Thoracic aorta (tissue), 2 donors: ENCODE measurements around the gene FYCO1. TPM values are rescaled to one million over a fixed set of nuclear protein-coding genes. Genes with fewer than 3 reads are reported as not detected.

ENCODE experiments used
- ATAC-seq: fragments of 150-250 bp; one replicate; pipeline ENCODE4 v1.8.0; 2017; ENCODE audit warnings: low read depth; ENCODE audit not compliant: insufficient number of reproducible peaks, low FRiP score
- DNase-seq: peaks from one replicate; pipeline ENCODE4 v3.0.0-alpha.2; 2020; ENCODE audit warnings: low spot score
- H3K27ac ChIP-seq, 2 donors: fragments of 200-600 bp; sonication (generic); 1 replicate in 1 of 2; 2 replicates in 1 of 2; pipeline ENCODE4 v1.5.1; 2016; ENCODE audit warnings: mild to moderate bottlenecking in 2 of 2, moderate library complexity in 2 of 2
- H3K27me3 ChIP-seq: fragments of 200-600 bp; sonication (generic); replicated peaks from 2 replicates; pipeline ENCODE4 v1.6.0; 2016; ENCODE audit warnings: mild to moderate bottlenecking; ENCODE audit not compliant: insufficient read depth
- H3K36me3 ChIP-seq: fragments of 200-600 bp; sonication (generic); one replicate; pipeline ENCODE4 v1.5.1; 2016
- H3K4me1 ChIP-seq, 2 donors: fragments of 200-600 bp; sonication (generic); 1 replicate in 1 of 2; 2 replicates in 1 of 2; pipeline versions ENCODE4 v1.5.1 to v1.6.0; 2016; ENCODE audit warnings: low read depth in 2 of 2, mild to moderate bottlenecking in 1 of 2; ENCODE audit not compliant: control insufficient read depth in 1 of 2
- H3K4me3 ChIP-seq: fragments of 200-600 bp; sonication (generic); 2 replicates; pipeline ENCODE4 v1.5.1; 2016; ENCODE audit warnings: mild to moderate bottlenecking
- H3K9me3 ChIP-seq: fragments of 200-600 bp; sonication (generic); 2 replicates; pipeline ENCODE4 v1.5.1; 2016
- total RNA-seq, 2 donors: library from RNA; depleted of rRNA; stranded (reverse); fragments of >200 nt; gene quantifications; one replicate each; pipeline versions ENCODE4 v1.1.0 to v1.2.3, GENCODE V29; 2016
- TF ChIP-seq, protein P1 (sequence below): fragments of 200-600 bp; sonication (generic); IDR thresholded peaks from one replicate; pipeline ENCODE4 v1.5.1; 2019; ENCODE audit warnings: antibody characterized with exemption

Gene FYCO1
- total RNA-seq, 2 donors from 2014 or later: 70.4 to 86.1 TPM

DNA sequence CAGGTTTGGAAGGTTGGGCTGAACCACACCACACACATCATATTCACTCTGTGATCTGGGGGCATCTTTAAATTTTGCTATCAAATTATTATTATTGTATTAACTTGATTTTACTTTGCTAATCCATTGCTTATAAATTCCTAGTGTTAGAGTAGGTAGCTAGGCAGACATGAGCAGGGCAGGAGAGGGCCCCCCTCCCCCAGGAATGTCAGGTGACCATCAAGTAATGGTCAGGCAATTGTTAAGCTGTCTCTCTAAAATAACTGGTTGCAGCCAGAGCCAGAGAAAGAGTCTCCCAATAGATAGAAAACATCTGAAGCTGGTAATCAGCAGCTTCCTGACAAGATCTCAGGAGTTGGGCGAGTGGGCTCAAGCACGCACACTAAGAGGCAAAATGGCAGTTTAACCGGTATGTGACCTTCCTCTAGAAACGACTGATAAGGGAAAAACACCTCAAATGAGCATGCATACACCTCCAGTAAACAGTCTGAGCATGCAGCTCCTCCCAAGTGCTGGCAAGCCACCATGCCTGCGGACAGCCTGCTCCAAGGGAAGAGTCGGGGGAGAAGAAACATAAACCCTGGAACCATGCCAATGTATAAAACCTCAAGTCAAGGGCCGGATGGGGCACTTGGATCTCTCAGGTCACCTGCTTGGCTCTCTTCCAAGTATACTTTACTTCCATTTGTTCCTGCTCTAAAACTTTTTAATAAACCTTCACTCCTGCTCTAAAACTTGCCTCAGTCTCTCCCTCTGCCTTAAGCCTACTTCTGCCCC is 55.4 kb downstream of the FYCO1 start:
- no peaks in the 10 kb centered on the region for H3K27me3 ChIP-seq
- no peak for ATAC-seq
- no peak overlapping the region for H3K27ac ChIP-seq
- no peak overlapping the region for H3K4me3 ChIP-seq
- TF ChIP-seq, protein P1, sequence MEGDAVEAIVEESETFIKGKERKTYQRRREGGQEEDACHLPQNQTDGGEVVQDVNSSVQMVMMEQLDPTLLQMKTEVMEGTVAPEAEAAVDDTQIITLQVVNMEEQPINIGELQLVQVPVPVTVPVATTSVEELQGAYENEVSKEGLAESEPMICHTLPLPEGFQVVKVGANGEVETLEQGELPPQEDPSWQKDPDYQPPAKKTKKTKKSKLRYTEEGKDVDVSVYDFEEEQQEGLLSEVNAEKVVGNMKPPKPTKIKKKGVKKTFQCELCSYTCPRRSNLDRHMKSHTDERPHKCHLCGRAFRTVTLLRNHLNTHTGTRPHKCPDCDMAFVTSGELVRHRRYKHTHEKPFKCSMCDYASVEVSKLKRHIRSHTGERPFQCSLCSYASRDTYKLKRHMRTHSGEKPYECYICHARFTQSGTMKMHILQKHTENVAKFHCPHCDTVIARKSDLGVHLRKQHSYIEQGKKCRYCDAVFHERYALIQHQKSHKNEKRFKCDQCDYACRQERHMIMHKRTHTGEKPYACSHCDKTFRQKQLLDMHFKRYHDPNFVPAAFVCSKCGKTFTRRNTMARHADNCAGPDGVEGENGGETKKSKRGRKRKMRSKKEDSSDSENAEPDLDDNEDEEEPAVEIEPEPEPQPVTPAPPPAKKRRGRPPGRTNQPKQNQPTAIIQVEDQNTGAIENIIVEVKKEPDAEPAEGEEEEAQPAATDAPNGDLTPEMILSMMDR: no peak
- DNase-seq: no peak
- peaks cover 27% of the 10 kb centered on the region for H3K36me3 ChIP-seq
- peaks cover 0 to 17% of the 10 kb centered on the region in 2 donors for H3K4me1 ChIP-seq
- no peaks in the 10 kb centered on the region for H3K9me3 ChIP-seq

- ATAC-seq: no peak
- Histone ChIP-seq H3K4me1 (peaks cover 0 to 17% of the 10 kb centered on the region in 2 donors), H3K36me3 (peaks cover 34% of the 10 kb centered on the region), H3K9me3 (no peaks in the 10 kb centered on the region), H3K4me3 (no peak overlapping the region), H3K27ac (no peak overlapping the region), H3K27me3 (no peaks in the 10 kb centered on the region)
- TF ChIP-seq, protein P1: no peak
- no peak for DNase-seq
Observed at GRCh38 chr3:45939341-45939771, 56.3 kb downstream of the FYCO1 start.

- no peaks in the 10 kb centered on the region for H3K27me3 ChIP-seq
- H3K4me3 ChIP-seq: no peak overlapping the region
- ATAC-seq: peak; percentile 72
- no peak overlapping the region for H3K27ac ChIP-seq
- H3K36me3 ChIP-seq: peaks cover 34% of the 10 kb centered on the region
- H3K4me1 ChIP-seq: peaks cover 0 to 17% of the 10 kb centered on the region in 2 donors
- TF ChIP-seq, protein P1: peak; percentile 91
- no peaks in the 10 kb centered on the region for H3K9me3 ChIP-seq
- DNase-seq: peak; percentile 65
Observed at GRCh38 chr3:45938864-45939263, 56.8 kb downstream of the FYCO1 start.

GRCh38 chr3:45938043-45938435 is 57.6 kb downstream of the FYCO1 start:
- TF ChIP-seq, protein P1: no peak
- Histone ChIP-seq H3K36me3 (peaks cover 36% of the 10 kb centered on the region), H3K27ac (no peak overlapping the region), H3K4me3 (no peak overlapping the region), H3K4me1 (peaks cover 0 to 17% of the 10 kb centered on the region in 2 donors), H3K27me3 (no peaks in the 10 kb centered on the region), H3K9me3 (no peaks in the 10 kb centered on the region)
- no peak for DNase-seq
- no peak for ATAC-seq

GRCh38 chr3:45937206-45938042 is 58.2 kb downstream of the FYCO1 start:
- TF ChIP-seq, protein P1: no peak
- ATAC-seq (no peak), DNase-seq (no peak)
- Histone ChIP-seq H3K36me3 (peaks cover 42% of the 10 kb centered on the region), H3K9me3 (no peaks in the 10 kb centered on the region), H3K27me3 (no peaks in the 10 kb centered on the region), H3K4me3 (no peak overlapping the region), H3K4me1 (peaks cover 0 to 13% of the 10 kb centered on the region in 2 donors), H3K27ac (no peak overlapping the region)
